BJ (cell line): ENCODE measurements around the gene TP53I13. TPM values are rescaled to one million over a fixed set of nuclear protein-coding genes. Genes with fewer than 3 reads are reported as not detected.

Experiments used
- CTCF ChIA-PET: fragments of 350-600 bp; formaldehyde crosslinking; extraction: SDS; loops from one replicate; lab custom pipeline; 2021; ENCODE audit warnings: antibody characterized with exemption, inconsistent platforms; lab: Yijun Ruan, JAX
- POLR2A ChIA-PET: fragments of 300-600 bp; sonication (Branson Sonifier 250); formaldehyde crosslinking; extraction: SDS; loops from one replicate; lab custom pipeline; 2021; ENCODE audit warnings: antibody characterized with exemption; lab: Charles Lee
- DNase-seq: peaks from one replicate; pipeline ENCODE4 v3.0.0-alpha.2; 2011; ENCODE audit warnings: low read depth
- H3K27me3 ChIP-seq: 2 replicates; pipeline ENCODE4 v1.6.0; 2011; ENCODE audit warnings: low read length; ENCODE audit not compliant: control insufficient read depth, insufficient read depth
- H3K36me3 ChIP-seq: 2 replicates; pipeline ENCODE4 v1.5.1; 2011; ENCODE audit warnings: low read length; ENCODE audit not compliant: control insufficient read depth, insufficient read depth
- H3K4me3 ChIP-seq: 2 replicates; pipeline ENCODE4 v1.5.1; 2011; ENCODE audit warnings: low read depth, mild to moderate bottlenecking, control low read depth, low read length
- CTCF ChIP-seq: IDR thresholded peaks from 2 replicates; pipeline ENCODE4 v1.5.1; 2011; ENCODE audit warnings: low read depth, mild to moderate bottlenecking, control low read depth, inconsistent platforms, low read length, moderate library complexity; ENCODE audit not compliant: insufficient read depth
- polyA plus RNA-seq: library from polyadenylated mRNA; depleted of rRNA; stranded (reverse); fragments of >200 nt; gene quantifications from 2 replicates; pipeline ENCODE4 v1.2.3, GENCODE V29; 2011

Gene TP53I13
- polyA plus RNA-seq, 1 experiment, result 38.7 TPM

- DNase-seq, result no peak
- H3K4me3 ChIP-seq, result no peak overlapping the region
Measured at GRCh38 chr17:29614349-29615047, 46.0 kb downstream of the TP53I13 start.

GRCh38 chr17:29615048-29615385 lies 46.5 kb downstream of the TP53I13 start:
- no peaks in the 10 kb centered on the region for H3K36me3 ChIP-seq
- H3K27me3 ChIP-seq, result no peaks in the 10 kb centered on the region
- no peak for DNase-seq
- POLR2A ChIA-PET, result no interaction called here
- H3K4me3 ChIP-seq, result peak overlapping the region; percentile 31; the same call in 1 of the 2 replicates
- TF ChIP-seq CTCF, result no peak
- CTCF ChIA-PET, result interaction anchor here (0.9 to 4.1 kb wide), 7 partner anchors 10 to 407 kb away, joined by 3 to 32 read pairs (median 4); partner anchors contain the start of gene ANKRD13B

More at GRCh38 chr17:29614349-29615047, 46.0 kb downstream of the TP53I13 start:
- no peaks in the 10 kb centered on the region for H3K36me3 ChIP-seq
- CTCF ChIA-PET, result interaction anchor here (1.0 to 4.1 kb wide), 9 partner anchors 11 to 490 kb away, joined by 3 to 32 read pairs (median 4); partner anchors contain the start of gene ANKRD13B
- H3K27me3 ChIP-seq, result no peaks in the 10 kb centered on the region
- POLR2A ChIA-PET, result no interaction called here
- TF ChIP-seq CTCF, result no peak

- Histone ChIP-seq H3K36me3 (no peaks in the 10 kb centered on the region), H3K27me3 (no peaks in the 10 kb centered on the region), H3K4me3 (peak overlapping the region; percentile 31)
- no peak for TF ChIP-seq CTCF
- CTCF ChIA-PET, result interaction anchor here (0.9 to 4.1 kb wide), 11 partner anchors 9 to 406 kb away, joined by 3 to 32 read pairs (median 4); partner anchors contain the start of genes ANKRD13B and SSH2
- POLR2A ChIA-PET, result no interaction called here
- DNase-seq, result no peak
Measured at GRCh38 chr17:29615492-29616299, 47.2 kb downstream of the TP53I13 start.

- no peaks in the 10 kb centered on the region for H3K36me3 ChIP-seq
- POLR2A ChIA-PET, result no interaction called here
Measured at GRCh38 chr17:29616300-29617048, 48.0 kb downstream of the TP53I13 start.

More at GRCh38 chr17:29616300-29617048, 48.0 kb downstream of the TP53I13 start:
- H3K27me3 ChIP-seq, result no peaks in the 10 kb centered on the region
- H3K4me3 ChIP-seq, result no peak overlapping the region
- no peak for TF ChIP-seq CTCF
- no peak for DNase-seq
- CTCF ChIA-PET, result interaction anchor here (1.0 to 4.1 kb wide), 11 partner anchors 12 to 315 kb away, joined by 3 to 32 read pairs (median 12); partner anchors contain the start of genes ANKRD13B and SSH2
